Loucy (cell line): ENCODE data around the gene RBFOX2.

Experiments
- EZH2phosphoT487 ChIP-seq: fragments of 200-600 bp; IDR thresholded peaks from 2 replicates; pipeline ENCODE4 v1.6.1; 2018; ENCODE audit warnings: antibody characterized with exemption, mild to moderate bottlenecking, moderate library complexity, borderline replicate concordance
- TF ChIP-seq, protein P1 (sequence below): fragments of 200-600 bp; sonication (generic); conservative IDR thresholded peaks from 2 replicates; pipeline ENCODE4 v1.5.1; 2014; ENCODE audit warnings: mild to moderate bottlenecking, antibody characterized with exemption, low read length

GRCh38 chr22:35842519-35842913 lies 186.1 kb downstream of the RBFOX2 start:
- TF ChIP-seq, protein P1, sequence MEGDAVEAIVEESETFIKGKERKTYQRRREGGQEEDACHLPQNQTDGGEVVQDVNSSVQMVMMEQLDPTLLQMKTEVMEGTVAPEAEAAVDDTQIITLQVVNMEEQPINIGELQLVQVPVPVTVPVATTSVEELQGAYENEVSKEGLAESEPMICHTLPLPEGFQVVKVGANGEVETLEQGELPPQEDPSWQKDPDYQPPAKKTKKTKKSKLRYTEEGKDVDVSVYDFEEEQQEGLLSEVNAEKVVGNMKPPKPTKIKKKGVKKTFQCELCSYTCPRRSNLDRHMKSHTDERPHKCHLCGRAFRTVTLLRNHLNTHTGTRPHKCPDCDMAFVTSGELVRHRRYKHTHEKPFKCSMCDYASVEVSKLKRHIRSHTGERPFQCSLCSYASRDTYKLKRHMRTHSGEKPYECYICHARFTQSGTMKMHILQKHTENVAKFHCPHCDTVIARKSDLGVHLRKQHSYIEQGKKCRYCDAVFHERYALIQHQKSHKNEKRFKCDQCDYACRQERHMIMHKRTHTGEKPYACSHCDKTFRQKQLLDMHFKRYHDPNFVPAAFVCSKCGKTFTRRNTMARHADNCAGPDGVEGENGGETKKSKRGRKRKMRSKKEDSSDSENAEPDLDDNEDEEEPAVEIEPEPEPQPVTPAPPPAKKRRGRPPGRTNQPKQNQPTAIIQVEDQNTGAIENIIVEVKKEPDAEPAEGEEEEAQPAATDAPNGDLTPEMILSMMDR: no peak
- TF ChIP-seq EZH2phosphoT487: no peak
